OCI-LY1 (cell line): ENCODE data around the gene RHOV.

ENCODE experiments used
- H2AFZ ChIP-seq: fragments of 200-600 bp; sonication (generic), shearing (Covaris generic); 2 replicates; pipeline ENCODE4 v1.6.0; 2014; ENCODE audit warnings: antibody characterized with exemption, mild to moderate bottlenecking, low read length
- H3F3A ChIP-seq: fragments of 200-600 bp; sonication (generic), shearing (Covaris generic); 2 replicates; pipeline ENCODE4 v1.6.0; 2014; ENCODE audit warnings: mild to moderate bottlenecking, antibody characterized with exemption, low read length, moderate library complexity; ENCODE audit not compliant: insufficient read depth
- H3K27ac ChIP-seq: fragments of 200-600 bp; sonication (generic); 2 replicates; pipeline ENCODE4 v1.5.1; 2014; ENCODE audit warnings: low read length, mixed run types, mild to moderate bottlenecking, low read depth; ENCODE audit not compliant: poor library complexity, severe bottlenecking
- H3K27me3 ChIP-seq: fragments of 200-600 bp; sonication (generic); 2 replicates; pipeline ENCODE4 v1.6.0; 2014; ENCODE audit warnings: antibody characterized with exemption, mild to moderate bottlenecking, low read length, moderate library complexity; ENCODE audit not compliant: insufficient read depth
- H3K36me3 ChIP-seq: fragments of 200-600 bp; sonication (generic); 2 replicates; pipeline ENCODE4 v1.6.1; 2014; ENCODE audit warnings: mild to moderate bottlenecking, antibody characterized with exemption, low read length, moderate library complexity, mixed read lengths; ENCODE audit not compliant: insufficient read depth
- H3K4me1 ChIP-seq: fragments of 200-600 bp; sonication (generic); 2 replicates; pipeline ENCODE4 v1.5.1; 2014; ENCODE audit warnings: mild to moderate bottlenecking, low read length, moderate library complexity; ENCODE audit not compliant: insufficient read depth, severe bottlenecking
- H3K4me2 ChIP-seq: fragments of 200-600 bp; sonication (generic), shearing (Covaris generic); 2 replicates; pipeline ENCODE4 v1.6.1; 2014; ENCODE audit warnings: low read length
- H3K4me3 ChIP-seq: fragments of 200-600 bp; sonication (generic); 2 replicates; pipeline ENCODE4 v1.5.1; 2014; ENCODE audit warnings: low read length, low read depth, mild to moderate bottlenecking, mixed read lengths; ENCODE audit not compliant: poor library complexity, severe bottlenecking
- H3K79me2 ChIP-seq: fragments of 200-600 bp; shearing (Covaris generic); 2 replicates; pipeline ENCODE4 v1.6.1; 2016; ENCODE audit warnings: mixed run types, low read length, mixed read lengths; ENCODE audit not compliant: insufficient read depth
- H3K9ac ChIP-seq: fragments of 200-600 bp; sonication (generic), shearing (Covaris generic); 2 replicates; pipeline ENCODE4 v1.6.1; 2014; ENCODE audit warnings: mild to moderate bottlenecking, low read length, mixed read lengths
- H3K9me2 ChIP-seq: fragments of 200-600 bp; sonication (generic), shearing (Covaris generic); 2 replicates; pipeline ENCODE4 v1.6.1; 2014; ENCODE audit warnings: low read depth, mild to moderate bottlenecking, low read length, mixed read lengths
- H3K9me3 ChIP-seq: fragments of 200-600 bp; shearing (Covaris generic); 2 replicates; pipeline ENCODE4 v1.6.1; 2014; ENCODE audit warnings: low read length, mixed read lengths
- H4K20me1 ChIP-seq: fragments of 200-600 bp; sonication (generic), shearing (Covaris generic); 2 replicates; pipeline ENCODE4 v1.6.0; 2016; ENCODE audit warnings: mild to moderate bottlenecking, low read length; ENCODE audit not compliant: insufficient read depth
- EZH2 ChIP-seq: fragments of 200-600 bp; sonication (generic), shearing (Covaris generic); IDR thresholded peaks from 2 replicates; pipeline ENCODE4 v1.8.0; 2017; ENCODE audit warnings: borderline replicate concordance, mixed run types, mild to moderate bottlenecking, antibody characterized with exemption, low read length, moderate library complexity, mixed read lengths
- TF ChIP-seq, protein P1 (sequence below): fragments of 200-600 bp; sonication (generic), shearing (Covaris generic); IDR thresholded peaks from 2 replicates; pipeline ENCODE4 v1.5.1; 2017; ENCODE audit warnings: mild to moderate bottlenecking, antibody characterized with exemption, low read length, moderate library complexity, mixed read lengths

Gene RHOV

DNA sequence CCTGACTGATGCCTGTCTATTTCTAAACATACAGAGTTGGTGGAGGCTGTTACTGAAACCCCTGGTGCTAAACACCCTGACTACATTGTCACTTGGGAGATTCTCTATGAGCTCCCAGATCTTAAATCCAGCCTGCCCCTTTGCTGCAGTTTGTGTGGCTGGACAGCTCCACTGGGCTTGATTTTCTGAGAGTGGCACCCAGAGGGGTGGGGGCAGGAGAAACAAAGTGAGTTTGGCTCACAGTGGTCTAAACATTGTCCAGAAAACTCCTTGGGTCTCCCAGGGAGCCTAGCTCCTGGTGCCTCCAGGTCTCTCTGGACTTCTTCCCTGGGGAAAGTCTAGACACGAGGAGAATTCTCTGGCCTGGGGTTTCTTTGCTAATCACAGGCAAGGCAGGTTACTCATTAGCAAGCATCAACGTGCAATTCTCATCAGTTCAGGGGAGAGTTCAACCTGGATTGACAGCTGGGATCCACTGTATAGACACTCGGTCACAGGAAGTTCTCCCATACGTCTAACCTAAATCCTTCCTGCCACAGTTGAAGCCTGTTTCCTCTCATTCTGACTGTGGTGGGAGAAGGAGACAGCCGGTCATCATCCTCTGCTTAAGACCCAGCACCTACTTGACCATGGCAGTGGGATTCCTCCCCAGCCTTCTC, 48.0 kb upstream of the RHOV start:
- Histone ChIP-seq H3K4me2 (no peak overlapping the region), H2AFZ (no peak overlapping the region), H3K27me3 (peaks cover 6% of the 10 kb centered on the region), H3K27ac (no peak overlapping the region), H3K4me1 (peaks cover 4% of the 10 kb centered on the region), H3K36me3 (no peaks in the 10 kb centered on the region), H3F3A (no peaks in the 10 kb centered on the region), H3K4me3 (no peak overlapping the region), H3K79me2 (no peaks in the 10 kb centered on the region), H3K9me2 (no peaks in the 10 kb centered on the region), H3K9me3 (no peaks in the 10 kb centered on the region), H3K9ac (no peak overlapping the region), H4K20me1 (no peaks in the 10 kb centered on the region)
- TF ChIP-seq EZH2, result no peak
- TF ChIP-seq, protein P1, sequence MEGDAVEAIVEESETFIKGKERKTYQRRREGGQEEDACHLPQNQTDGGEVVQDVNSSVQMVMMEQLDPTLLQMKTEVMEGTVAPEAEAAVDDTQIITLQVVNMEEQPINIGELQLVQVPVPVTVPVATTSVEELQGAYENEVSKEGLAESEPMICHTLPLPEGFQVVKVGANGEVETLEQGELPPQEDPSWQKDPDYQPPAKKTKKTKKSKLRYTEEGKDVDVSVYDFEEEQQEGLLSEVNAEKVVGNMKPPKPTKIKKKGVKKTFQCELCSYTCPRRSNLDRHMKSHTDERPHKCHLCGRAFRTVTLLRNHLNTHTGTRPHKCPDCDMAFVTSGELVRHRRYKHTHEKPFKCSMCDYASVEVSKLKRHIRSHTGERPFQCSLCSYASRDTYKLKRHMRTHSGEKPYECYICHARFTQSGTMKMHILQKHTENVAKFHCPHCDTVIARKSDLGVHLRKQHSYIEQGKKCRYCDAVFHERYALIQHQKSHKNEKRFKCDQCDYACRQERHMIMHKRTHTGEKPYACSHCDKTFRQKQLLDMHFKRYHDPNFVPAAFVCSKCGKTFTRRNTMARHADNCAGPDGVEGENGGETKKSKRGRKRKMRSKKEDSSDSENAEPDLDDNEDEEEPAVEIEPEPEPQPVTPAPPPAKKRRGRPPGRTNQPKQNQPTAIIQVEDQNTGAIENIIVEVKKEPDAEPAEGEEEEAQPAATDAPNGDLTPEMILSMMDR, result no peak

DNA sequence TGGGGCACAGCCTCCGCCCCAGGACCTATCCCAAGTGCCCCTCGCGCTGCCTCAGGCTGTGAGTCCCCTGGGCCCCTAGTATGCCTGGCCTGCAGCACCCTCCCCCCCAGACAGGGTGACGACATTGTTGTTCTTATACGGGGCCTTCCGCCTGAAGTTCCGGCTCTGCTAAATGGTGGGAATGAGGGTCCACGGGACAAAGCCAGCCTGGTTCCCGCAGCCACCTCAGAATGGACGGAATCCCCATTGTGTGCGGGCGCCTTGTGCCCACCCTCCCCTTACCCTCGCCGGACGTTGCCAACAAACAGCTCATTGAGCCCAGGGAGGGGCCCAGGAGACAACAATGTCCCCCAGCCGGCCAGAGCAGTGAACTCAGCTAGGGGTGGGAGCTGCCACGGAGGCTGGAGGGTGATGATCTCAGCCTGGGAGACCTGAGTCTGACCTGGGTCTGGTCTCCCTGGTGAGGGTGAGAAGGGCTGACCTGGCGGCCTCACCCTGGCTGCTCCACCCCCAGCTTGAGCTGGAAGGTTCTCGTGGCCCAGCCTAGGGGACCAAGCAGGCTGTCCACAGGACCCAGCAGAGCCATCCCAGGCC, 44.9 kb upstream of the RHOV start:
- H3K27ac ChIP-seq, result no peak overlapping the region
- H3K9ac ChIP-seq, result no peak overlapping the region
- no peaks in the 10 kb centered on the region for H3K36me3 ChIP-seq
- no peak overlapping the region for H3K4me2 ChIP-seq
- H3F3A ChIP-seq, result no peaks in the 10 kb centered on the region
- H2AFZ ChIP-seq, result no peak overlapping the region
- H3K79me2 ChIP-seq, result no peaks in the 10 kb centered on the region
- no peak for TF ChIP-seq EZH2
- TF ChIP-seq, protein P1, result no peak
- no peaks in the 10 kb centered on the region; the same call in 1 of the 2 replicates for H3K27me3 ChIP-seq
- H3K4me1 ChIP-seq, result no peaks in the 10 kb centered on the region
- H3K4me3 ChIP-seq, result no peak overlapping the region
- no peaks in the 10 kb centered on the region for H3K9me2 ChIP-seq
- no peaks in the 10 kb centered on the region for H3K9me3 ChIP-seq
- no peaks in the 10 kb centered on the region for H4K20me1 ChIP-seq

DNA sequence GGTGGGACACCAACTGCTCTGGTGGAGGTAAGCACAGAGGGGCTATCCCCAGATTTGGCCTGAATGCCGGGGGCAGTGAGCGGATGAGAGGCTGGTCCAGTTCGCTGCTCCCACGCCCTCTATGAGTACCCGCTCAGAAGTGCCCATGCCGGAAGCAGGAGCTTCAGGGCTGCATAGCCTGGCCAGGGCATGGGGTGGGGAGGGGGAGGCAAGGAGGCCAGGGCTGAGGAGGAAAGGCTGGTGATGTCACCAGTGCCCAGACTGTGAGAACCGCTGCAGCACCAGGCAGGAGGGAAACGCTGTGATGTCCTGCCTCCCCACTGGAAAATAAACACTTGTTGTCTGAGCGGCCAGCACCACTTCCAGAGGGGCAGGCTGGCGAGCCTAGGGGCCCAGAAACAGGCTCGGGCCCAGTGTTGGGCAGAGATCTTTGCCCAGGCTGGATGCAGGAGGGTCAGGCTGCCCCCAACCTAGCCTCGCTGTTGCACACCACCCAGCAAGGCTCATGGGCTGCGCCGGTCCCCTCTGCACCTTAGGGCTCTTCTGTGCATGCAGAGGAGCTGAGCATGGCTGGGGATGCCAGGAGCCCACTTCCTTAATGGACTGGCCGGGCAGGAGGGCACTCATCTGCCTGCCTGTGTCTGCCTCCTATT, 44.2 kb upstream of the RHOV start:
- Histone ChIP-seq H3K27ac (no peak overlapping the region), H2AFZ (no peak overlapping the region), H3K36me3 (no peaks in the 10 kb centered on the region), H3K9me3 (no peaks in the 10 kb centered on the region), H3K4me1 (no peaks in the 10 kb centered on the region), H3K9ac (no peak overlapping the region), H3F3A (no peaks in the 10 kb centered on the region), H3K9me2 (no peaks in the 10 kb centered on the region), H3K79me2 (no peaks in the 10 kb centered on the region), H4K20me1 (no peaks in the 10 kb centered on the region), H3K4me2 (no peak overlapping the region), H3K4me3 (no peak overlapping the region), H3K27me3 (no peaks in the 10 kb centered on the region; the same call in 1 of the 2 replicates)
- TF ChIP-seq EZH2, result no peak
